DND-41 (cell line): ENCODE measurements around the gene WTIP.

ENCODE experiments used
- ATAC-seq: fragments of 200-7000 bp; cut with Tn5 transposase; 3 replicates; pipeline ENCODE4 v1.9.1; 2021; ENCODE audit warnings: low read depth; ENCODE audit not compliant: insufficient read depth
- DNase-seq: peaks from one replicate; pipeline ENCODE4 v3.0.0-alpha.2; 2020
- H2AFZ ChIP-seq: 2 replicates; pipeline ENCODE4 v1.6.0; 2012; ENCODE audit warnings: low read depth, low read length
- H3K27ac ChIP-seq: 2 replicates; pipeline ENCODE4 v1.5.1; 2012; ENCODE audit warnings: low read length, inconsistent platforms
- H3K27me3 ChIP-seq: fragments of 200-600 bp; sonication (generic); 2 replicates; pipeline ENCODE4 v1.6.0; 2012; ENCODE audit warnings: low read length, mild to moderate bottlenecking, inconsistent platforms; ENCODE audit not compliant: insufficient read depth, poor library complexity
- H3K36me3 ChIP-seq: 2 replicates; pipeline ENCODE4 v1.5.1; 2012; ENCODE audit warnings: low read length, inconsistent platforms; ENCODE audit not compliant: insufficient read depth
- H3K4me1 ChIP-seq: 2 replicates; pipeline ENCODE4 v1.5.1; 2012; ENCODE audit warnings: mild to moderate bottlenecking, low read length; ENCODE audit not compliant: insufficient read depth
- H3K4me2 ChIP-seq: 2 replicates; pipeline ENCODE4 v1.6.0; 2012; ENCODE audit warnings: mild to moderate bottlenecking, moderate library complexity, low read length, inconsistent platforms; ENCODE audit not compliant: insufficient read depth
- H3K4me3 ChIP-seq, 2 experiments: fragments of 200-600 bp in 1 of 2; shearing (Covaris generic) in 1 of 2; 2 replicates each; pipeline ENCODE4 v1.5.1; 2012 to 2016; ENCODE audit warnings: inconsistent platforms in 2 of 2, low read length in 2 of 2, mild to moderate bottlenecking in 2 of 2, low read depth in 1 of 2, moderate library complexity in 1 of 2
- H3K79me2 ChIP-seq: 2 replicates; pipeline ENCODE4 v1.6.0; 2012; ENCODE audit warnings: low read length, inconsistent platforms; ENCODE audit not compliant: insufficient read depth
- H3K9ac ChIP-seq: 2 replicates; pipeline ENCODE4 v1.6.0; 2012; ENCODE audit warnings: low read depth, mild to moderate bottlenecking, inconsistent platforms, low read length, moderate library complexity
- H3K9me3 ChIP-seq: 2 replicates; pipeline ENCODE4 v1.5.1; 2012; ENCODE audit warnings: low read length, moderate library complexity, mild to moderate bottlenecking, inconsistent platforms; ENCODE audit not compliant: insufficient read depth, severe bottlenecking
- H4K20me1 ChIP-seq: 2 replicates; pipeline ENCODE4 v1.6.0; 2012; ENCODE audit warnings: low read length; ENCODE audit not compliant: insufficient read depth
- CTCF ChIP-seq: IDR thresholded peaks from 2 replicates; pipeline ENCODE4 v1.5.1; 2012; ENCODE audit warnings: borderline replicate concordance, low read length, moderate library complexity, mild to moderate bottlenecking; ENCODE audit not compliant: poor library complexity, severe bottlenecking; ENCODE audit errors: extremely low read depth
- EZH2 ChIP-seq: IDR thresholded peaks from 3 replicates; pipeline ENCODE4 v1.6.1; 2012; ENCODE audit warnings: borderline replicate concordance, low read depth, mild to moderate bottlenecking, moderate library complexity, low read length, inconsistent platforms; ENCODE audit not compliant: severe bottlenecking

Gene WTIP

GRCh38 chr19:34534206-34534605 is 52.6 kb downstream of the WTIP start:
- Histone ChIP-seq H3K4me3 (no peak overlapping the region), H3K27me3 (peaks cover 15% of the 10 kb centered on the region), H2AFZ (no peak overlapping the region), H3K4me2 (no peak overlapping the region), H3K9me3 (no peaks in the 10 kb centered on the region), H3K27ac (no peak overlapping the region), H4K20me1 (no peaks in the 10 kb centered on the region), H3K9ac (no peak overlapping the region), H3K79me2 (no peaks in the 10 kb centered on the region), H3K4me1 (no peaks in the 10 kb centered on the region), H3K36me3 (no peaks in the 10 kb centered on the region)
- DNase-seq, result no peak
- ATAC-seq, result no peak
- TF ChIP-seq EZH2 (no peak), CTCF (no peak)

GRCh38 chr19:34539396-34539795 is 57.8 kb downstream of the WTIP start:
- Histone ChIP-seq H3K9ac (no peak overlapping the region), H3K4me2 (no peak overlapping the region), H3K27ac (no peak overlapping the region), H3K4me3 (no peak overlapping the region), H3K4me1 (no peaks in the 10 kb centered on the region), H3K27me3 (peaks cover 16% of the 10 kb centered on the region), H2AFZ (no peak overlapping the region), H3K36me3 (no peaks in the 10 kb centered on the region), H3K9me3 (no peaks in the 10 kb centered on the region), H4K20me1 (no peaks in the 10 kb centered on the region), H3K79me2 (no peaks in the 10 kb centered on the region)
- no peak for DNase-seq
- no peak for TF ChIP-seq EZH2
- TF ChIP-seq CTCF, result no peak
- no peak for ATAC-seq

- H3K36me3 ChIP-seq, result no peaks in the 10 kb centered on the region
- H3K4me3 ChIP-seq, result no peak overlapping the region
- no peak overlapping the region for H3K4me2 ChIP-seq
- no peaks in the 10 kb centered on the region for H3K4me1 ChIP-seq
- no peak for ATAC-seq
- peaks cover 14% of the 10 kb centered on the region for H3K27me3 ChIP-seq
- no peaks in the 10 kb centered on the region for H3K9me3 ChIP-seq
- no peak overlapping the region for H3K9ac ChIP-seq
- no peaks in the 10 kb centered on the region for H3K79me2 ChIP-seq
- H2AFZ ChIP-seq, result no peak overlapping the region
- no peak for TF ChIP-seq CTCF
- H4K20me1 ChIP-seq, result no peaks in the 10 kb centered on the region
- no peak overlapping the region for H3K27ac ChIP-seq
- no peak for DNase-seq
Observed at GRCh38 chr19:34540811-34541557, 59.4 kb downstream of the WTIP start.
